ENCODE data around the gene ENTPD6.
"Not testable (repeated sequence)": the region's sequence is repeated elsewhere in the genome, so short reads cannot be mapped to it uniquely, and the experiment has no call there.

Gene ENTPD6

GRCh38 chr20:25230166-25230831, 34.8 kb downstream of the ENTPD6 start:
- TF ChIP-seq CTCF (conservative IDR thresholded peaks at IDR 0.05; ENCODE audit: low read depth, low read length), result no peak
- DNase-seq (ENCODE audit: low read depth), result no peak
- no peak overlapping the region for H3K4me3 ChIP-seq (ENCODE audit: low read depth, low read length)

- no peak overlapping the region for H3K4me3 ChIP-seq (ENCODE audit: low read depth, low read length)
- DNase-seq (ENCODE audit: low read depth), result peak; percentile 77
- no peak for TF ChIP-seq CTCF (conservative IDR thresholded peaks at IDR 0.05; ENCODE audit: low read depth, low read length)
Measured at GRCh38 chr20:25233016-25233772, 37.7 kb downstream of the ENTPD6 start.

GRCh38 chr20:25234009-25234849, 38.7 kb downstream of the ENTPD6 start:
- not testable (repeated sequence) for H3K4me3 ChIP-seq (ENCODE audit: low read depth, low read length); DNase-seq (ENCODE audit: low read depth)

- no peak overlapping the region for H3K4me3 ChIP-seq (ENCODE audit: low read depth, low read length)
- DNase-seq (ENCODE audit: low read depth), result no peak
- TF ChIP-seq CTCF (conservative IDR thresholded peaks at IDR 0.05; ENCODE audit: low read depth, low read length), result no peak
Measured at GRCh38 chr20:25236450-25237304, 41.2 kb downstream of the ENTPD6 start.

GRCh38 chr20:25237610-25238318, 42.3 kb downstream of the ENTPD6 start:
- H3K4me3 ChIP-seq (ENCODE audit: low read depth, low read length), result no peak overlapping the region
- peak; percentile 99 for DNase-seq (ENCODE audit: low read depth)

More at GRCh38 chr20:25237610-25238318, 42.3 kb downstream of the ENTPD6 start:
- TF ChIP-seq CTCF (conservative IDR thresholded peaks at IDR 0.05; ENCODE audit: low read depth, low read length), result no peak
